HG02840 (cell line): ENCODE results near the gene JAKMIP1.
"Not testable (repeated sequence)": the region's sequence is repeated elsewhere in the genome, so short reads cannot be mapped to it uniquely, and the experiment has no call there.

Source experiments
- ATAC-seq: cut with Tn5 transposase; IDR thresholded peaks from one replicate; pipeline ENCODE4 v1.9.1; 2021; ENCODE audit warnings: mild to moderate bottlenecking, moderate library complexity, moderate number of reproducible peaks; ENCODE audit not compliant: unreplicated experiment, low FRiP score

Gene JAKMIP1

DNA sequence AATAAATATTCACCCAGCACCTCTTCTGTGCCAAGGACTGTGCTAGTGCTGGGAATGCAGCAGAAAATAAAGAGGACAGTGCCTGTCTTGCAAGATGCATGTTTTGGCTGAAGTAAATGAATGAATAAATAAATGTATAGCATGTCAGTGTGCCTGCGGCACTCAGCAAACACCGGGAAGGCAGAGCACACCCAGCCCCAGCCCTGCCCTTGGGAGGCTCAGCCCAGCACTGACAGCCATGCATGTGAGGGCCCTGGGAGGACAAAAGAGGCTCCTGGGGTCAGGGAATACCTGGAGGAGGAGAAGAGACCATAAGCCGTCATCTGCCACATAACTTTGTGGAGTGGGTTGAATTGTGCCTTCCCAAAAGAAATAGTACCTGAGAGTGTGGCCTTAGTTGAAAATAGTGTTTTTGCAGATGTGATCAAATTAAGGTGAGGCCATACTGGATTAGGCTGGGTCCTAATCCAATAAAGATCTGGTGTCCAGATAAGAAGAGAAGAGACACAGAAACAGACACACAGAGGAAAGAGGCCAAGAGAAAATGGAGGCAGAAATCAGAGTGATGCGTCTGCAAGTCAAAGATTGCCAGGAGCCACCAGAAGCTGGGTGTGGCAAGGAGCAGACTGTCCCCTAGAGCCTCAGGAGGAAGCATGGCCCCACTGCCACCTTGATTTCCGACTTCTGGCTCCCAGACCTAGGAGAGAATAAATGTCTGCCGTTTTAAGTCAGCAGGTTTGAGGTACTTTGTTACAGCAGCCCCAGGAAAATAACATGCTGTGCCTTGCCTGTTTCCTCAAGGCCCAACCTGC lies 198.5 kb downstream of the JAKMIP1 start:
- no peak for ATAC-seq

DNA sequence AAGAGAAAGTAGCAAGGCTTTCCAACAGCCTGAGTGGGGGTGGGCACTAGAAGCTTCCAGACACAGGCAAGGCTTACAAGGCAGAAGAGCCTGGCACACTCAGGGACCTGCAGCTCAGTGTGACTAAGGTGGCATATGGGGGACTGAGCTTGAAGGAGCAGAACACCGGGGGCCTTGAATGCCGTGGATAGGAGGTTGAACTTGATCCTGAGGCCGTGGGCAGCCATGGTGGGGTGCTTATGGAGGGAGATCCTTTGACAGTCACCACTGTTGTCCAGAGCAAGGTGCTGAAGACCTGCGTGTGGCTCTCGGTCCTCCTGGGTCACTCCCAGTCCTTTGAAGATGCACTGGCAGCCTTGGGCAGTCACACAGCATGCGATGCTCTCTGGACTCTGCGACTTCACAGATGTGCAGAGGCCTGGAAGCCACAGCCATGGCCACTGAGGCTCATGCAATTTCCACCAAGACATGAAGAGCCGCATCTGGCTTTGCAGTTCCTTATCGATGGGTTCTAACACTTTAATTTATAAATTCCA lies 200.5 kb downstream of the JAKMIP1 start:
- no peak for ATAC-seq

DNA sequence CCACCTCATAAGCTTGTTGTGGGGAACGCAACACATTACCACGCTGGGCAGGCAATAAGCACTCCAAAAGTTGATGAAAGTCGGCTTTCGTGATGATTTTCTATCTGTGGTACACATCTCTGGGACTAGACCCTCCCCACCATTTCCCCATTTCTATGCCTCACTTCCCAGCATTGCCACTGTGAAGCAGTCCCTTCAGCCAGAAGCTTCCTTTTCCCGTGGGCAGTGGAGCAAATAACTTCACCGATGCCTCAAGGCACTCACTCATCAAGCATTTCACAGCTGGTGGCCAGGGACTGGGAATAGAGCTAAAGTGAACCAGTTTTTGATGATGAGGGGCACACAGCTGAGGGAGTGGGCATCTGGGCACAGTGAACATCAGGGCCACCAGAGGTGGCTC lies 201.0 kb downstream of the JAKMIP1 start:
- no peak for ATAC-seq

DNA sequence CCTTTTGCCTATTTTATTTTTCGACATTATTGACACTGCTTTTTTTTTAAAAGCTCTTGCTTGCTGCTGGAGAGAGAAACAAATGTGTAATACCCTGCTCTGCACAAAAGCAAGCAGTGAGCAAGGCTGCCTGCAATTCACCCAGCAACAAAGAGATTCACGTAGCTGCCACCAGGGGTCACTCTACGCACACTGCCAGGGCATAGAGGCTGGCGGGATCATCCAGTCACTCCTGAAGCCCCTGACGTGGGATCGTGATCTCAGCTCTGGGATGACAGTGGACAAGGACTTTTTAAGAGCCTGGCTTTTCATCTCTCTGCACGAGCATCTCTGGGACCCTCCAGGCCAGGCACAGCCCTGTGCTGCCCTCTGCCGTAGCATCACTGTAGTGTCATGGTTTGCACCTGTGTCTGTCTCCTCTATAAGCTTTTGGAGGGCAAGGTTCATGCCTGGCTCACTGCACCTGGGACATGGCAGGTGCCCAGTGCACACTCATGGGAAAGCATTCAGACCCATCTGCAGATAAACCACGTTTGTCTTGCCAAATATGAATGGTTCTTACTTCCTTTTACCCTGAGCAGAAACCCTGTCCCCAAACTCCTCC lies 201.9 kb downstream of the JAKMIP1 start:
- ATAC-seq, result no peak

DNA sequence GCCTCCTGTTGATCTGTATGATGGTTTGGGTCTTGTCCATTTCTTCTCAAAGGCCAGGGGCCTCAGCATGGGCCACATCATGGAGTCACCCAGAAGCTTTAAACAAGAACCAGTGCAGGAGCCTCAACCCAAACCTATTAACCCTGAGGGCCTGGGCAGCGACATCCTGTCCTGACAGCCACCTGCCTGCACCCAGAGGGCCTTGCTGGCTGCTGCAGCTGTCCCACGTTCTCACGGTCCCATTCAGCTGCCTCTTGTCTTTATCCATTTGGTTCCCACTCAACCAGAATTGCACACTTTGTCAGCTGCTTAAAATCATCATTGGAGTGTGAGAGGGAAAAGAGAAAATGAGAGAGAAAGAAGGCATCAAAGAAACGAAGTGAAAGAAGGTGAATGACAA lies 203.7 kb downstream of the JAKMIP1 start:
- ATAC-seq, result no peak

DNA sequence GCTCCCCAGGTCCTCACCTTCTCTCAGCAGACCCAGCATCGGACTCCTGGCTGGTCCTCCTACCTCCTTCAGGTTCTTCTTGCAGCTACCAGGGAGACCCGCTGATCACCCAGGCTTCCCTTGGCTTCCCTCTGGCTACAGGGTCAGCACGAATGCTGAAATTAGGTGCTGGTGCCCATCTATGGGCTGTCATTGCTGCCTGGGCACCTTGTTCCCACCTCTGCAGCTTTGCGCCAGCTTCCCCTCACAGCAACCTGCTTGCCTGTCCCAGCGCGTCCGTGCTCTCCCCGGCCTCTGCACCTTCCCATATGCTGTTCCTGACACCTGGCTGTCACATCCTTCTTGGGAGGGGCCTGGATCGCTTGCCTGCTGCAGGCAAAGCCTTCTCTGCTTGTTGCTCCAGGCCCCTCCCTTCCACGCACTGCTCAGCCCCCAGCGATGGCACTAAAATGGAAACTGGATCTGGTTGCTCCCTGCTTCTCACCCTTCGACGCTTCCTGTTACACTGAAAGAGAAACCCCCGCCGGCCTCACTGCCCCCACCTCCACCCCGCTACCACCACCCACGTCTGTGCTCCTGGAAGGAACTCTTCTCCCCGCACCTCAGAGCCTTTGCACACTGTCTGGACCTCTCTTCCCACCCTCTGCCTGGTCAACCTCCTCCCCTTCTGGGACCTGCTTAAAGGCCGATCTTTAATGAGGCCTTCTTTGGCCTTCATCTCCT lies 204.3 kb downstream of the JAKMIP1 start:
- ATAC-seq, result no peak

DNA sequence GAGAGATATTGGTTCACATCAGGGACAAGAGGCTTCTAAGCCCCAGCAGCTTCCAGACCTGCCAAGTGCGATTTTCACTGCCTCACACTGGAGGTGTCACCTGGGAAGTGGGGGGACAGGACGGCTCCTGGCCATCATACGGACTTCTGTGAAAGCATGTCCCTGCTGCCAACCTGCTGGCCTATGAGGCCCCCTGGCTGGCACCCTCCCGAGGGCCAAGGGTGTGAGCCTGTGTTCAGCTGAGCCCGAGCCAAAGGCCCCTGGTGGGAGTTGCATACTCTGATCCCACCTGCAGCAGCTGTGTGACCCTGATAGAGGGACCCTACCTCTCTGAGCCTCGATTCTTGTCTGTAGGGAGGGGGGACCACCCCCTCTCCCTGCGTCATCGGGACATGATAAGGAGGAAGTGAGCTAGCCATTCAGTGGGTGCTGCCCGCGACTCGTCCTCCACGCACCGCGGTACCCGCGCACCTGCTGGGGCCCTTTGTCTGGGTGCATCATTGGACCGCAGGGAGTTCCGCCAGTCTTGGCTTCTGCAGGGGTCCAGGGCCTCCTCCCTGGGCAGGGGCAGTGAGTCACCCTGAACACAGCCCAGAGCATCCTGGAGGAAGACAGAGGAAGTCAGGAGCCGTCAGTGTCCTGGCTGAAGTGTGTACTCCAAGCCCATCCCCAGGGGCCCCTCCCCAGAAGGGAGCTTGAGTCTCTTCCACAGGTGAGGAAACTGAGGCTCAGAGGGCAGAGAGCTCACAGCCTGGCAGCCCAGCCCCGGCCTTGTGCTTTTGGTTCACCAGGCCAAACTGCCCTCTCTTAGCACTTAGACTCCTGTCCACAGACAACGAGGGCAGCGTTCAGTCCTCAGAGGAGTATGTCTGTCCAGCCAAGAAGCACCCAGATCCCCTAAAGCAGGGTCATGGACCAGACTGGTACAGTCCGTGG lies 206.2 kb downstream of the JAKMIP1 start:
- no peak for ATAC-seq

DNA sequence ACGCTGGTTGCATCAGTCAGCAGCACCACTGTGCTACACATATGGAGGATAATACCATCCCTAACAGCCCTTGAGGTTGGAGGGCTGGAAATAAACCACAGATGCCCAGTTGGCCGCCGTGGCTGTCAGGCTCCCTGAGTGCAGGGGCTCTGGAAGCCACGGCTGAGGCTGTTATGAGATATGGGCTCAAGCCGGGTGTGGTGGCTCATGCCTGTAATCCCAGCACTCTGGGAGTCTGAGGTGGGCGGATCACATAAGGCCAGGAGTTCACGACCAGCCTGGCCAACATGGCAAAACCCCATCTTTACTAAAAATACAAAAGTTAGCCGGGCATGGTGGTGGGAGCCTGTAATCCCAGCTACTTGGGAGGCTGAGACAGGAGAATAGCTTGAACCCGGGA lies 207.0 kb downstream of the JAKMIP1 start:
- not testable (repeated sequence) for ATAC-seq

DNA sequence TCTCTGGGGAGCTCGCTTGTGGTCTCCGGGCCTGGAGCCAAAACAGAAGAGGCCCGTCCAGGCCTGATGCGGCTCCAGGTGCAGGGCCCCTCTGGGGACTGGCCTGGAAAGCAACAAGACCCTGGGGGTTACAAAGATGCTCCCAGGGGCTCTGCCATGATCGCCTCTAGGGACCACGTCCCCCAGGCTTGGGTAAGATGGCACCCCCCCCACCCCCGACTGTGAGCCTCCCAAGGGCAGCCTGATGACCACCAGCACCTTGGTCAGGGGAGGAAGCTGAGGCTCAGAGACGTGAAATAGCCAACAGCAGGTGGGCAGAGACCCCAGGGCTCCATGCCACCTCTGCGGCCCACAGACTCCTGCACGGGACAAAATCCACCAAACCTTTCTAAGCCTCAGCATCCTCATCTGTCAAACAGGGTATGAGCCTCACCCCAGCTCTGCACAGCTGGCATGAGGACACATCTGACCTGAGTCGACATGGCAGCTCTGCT lies 207.5 kb downstream of the JAKMIP1 start:
- ATAC-seq, result no peak

DNA sequence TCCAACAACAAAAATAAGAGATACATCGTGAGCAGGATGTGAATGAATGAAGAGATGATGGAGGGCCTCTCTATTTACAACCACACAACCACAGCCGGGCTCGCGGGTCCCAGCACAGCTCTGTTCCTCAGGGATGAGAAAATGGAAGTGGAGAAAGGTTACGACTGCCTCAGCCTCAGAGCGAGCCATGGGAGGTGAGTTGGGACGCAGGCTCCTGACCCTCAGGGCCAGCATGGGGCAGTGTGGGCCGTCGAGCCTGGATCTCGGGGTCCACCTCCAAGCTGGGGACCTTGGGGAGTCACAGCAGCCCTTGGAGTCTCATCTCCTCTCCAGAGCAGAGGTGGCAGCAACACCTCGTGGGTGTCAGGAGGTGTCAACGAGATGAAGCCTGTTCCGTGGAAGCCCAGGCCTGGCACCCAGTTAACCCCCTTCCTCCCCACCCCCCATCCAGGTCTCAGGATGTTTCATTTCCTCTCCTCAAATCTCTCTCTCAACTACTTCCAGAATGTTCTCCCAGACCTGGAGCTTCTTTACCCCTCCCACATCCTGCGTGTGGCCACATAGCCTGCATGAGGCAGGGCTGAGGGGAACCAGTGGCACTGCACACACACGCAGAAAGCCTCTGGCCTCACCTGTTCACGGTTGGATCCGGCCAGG lies 208.1 kb downstream of the JAKMIP1 start:
- ATAC-seq, result no peak

DNA sequence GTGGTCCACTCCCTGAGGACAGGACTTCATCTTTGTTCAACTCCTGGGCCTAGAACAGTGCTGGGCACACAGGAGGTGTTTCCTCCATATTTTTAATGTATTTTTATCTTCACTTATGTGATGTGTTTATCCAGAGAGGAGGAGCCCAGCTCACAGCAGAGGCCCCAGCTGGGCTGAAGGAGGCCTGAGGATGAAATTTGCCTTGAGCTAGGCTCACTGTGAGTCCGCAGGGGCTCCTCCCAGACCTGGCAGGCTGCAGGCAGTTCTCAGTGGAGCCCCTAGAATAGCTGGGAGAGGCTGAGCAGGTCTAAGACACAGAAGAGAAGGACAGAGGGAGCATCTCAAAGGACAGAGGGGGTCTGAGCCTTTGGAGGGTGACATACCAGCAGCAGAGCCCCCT lies 208.9 kb downstream of the JAKMIP1 start:
- ATAC-seq, result no peak

DNA sequence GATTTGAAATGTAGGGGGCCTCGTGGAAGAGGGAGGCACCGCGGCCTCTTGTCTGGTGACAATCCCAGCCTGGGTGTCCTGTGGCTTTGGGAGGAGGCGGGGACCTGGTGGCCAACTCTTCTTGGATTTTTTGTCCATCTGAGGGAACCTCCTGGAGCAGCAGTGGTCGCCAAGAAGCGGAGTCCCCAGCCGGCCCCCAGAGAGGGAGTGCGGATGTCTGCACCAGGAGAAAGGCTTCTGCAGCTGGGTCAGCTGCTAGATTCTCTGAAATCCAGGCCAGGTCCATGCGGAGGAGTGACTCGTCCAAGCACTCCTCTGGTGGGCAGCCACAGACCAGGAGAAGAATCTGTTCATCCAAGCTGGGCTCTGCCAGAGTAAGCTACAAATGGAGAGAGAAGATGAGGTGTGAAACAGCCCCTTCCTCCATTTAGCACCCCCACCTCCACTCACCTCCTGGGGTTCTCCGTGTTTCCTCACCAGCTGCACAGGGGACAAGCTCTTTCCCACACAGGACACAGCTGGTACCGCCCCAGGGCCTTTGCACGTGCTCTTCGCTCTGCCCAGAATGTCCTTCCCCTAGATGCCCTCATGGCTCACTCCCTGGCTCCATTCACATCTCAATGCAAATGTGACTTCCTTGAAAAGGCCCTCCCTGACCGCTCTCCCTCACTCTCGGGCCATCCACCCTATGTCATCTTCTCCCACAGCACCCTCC lies 209.7 kb downstream of the JAKMIP1 start:
- no peak for ATAC-seq

DNA sequence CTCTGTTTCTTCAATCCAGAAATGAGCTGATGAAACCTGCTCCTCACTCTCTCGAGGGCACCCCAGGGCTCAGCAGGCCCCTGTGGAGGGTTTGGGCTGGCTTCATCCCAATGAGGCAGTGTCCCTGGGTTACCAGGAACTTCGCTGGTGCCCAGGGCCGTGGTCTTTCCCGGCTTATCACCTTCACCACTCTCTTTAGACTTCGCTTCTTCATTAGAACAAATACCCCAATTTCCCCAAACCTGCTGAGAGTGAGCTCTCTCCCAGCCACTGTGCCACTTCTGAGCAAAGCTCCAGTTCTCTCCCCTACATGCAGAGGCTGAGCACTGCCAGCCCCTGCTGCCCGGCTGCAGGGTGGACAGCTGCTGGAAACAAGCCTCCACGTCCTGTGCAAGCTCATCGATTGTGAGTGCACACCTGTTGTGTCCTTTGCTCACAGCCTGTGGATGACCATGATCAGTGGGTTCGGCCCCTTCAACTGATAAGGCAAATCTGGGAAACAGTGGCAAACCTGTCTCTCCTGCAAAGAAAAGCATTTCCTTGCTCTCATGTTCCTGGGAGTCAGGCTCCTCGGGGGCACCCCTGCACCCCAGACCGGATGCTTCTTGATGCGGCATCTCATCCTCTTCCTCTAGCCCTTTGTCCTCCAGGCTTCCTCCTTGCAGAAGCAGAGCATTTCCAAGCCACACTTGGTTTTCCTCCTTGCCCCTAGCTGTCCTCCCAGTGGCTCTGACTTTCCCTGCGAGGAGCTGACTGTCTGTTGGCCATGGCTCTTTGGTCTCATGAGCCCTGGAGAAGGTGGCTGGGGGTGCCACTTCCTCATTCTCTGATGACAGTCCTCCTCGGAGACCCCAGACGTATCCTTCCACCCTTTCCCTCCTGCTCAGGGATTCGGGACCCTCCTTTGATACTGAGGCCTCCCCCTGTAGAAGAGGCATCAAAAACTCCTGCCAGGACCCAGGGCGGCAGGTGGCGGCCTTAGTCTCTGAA lies 210.8 kb downstream of the JAKMIP1 start:
- ATAC-seq, result no peak

DNA sequence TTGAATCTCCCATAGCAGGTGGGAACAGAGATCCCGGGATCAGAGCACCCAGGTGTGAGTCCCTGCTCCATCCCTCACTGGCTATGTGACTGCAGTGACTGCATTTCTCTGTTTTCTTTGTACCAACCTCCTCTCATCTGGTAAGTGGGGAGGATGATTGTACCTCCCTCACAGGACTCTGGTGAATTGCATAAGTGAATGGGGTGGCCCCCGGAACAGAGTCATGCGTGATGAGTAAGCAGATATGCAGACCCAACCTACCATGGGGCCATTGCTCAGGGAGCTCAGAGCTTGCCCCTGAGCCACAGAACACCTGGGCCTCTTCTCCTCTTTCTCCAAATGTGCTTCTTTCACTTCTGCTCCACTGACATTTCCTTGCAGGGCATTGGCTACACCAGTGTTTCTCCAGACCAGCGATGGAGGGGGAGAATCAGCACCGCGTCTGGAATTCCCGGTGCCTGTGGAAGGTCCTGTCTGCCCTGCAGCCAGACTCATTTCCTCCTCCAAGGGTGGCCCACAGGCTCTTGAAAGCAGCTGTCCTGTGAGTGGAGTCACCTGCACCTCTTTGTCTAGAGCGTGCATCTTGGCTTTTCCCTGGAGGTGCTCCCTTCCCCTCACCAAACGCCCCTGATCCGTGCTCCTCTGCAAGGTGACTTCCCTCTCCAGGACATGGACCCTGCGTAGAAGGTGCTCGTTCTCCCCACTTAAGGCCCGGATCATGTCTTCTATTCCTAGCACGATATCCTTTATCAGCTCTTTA lies 212.1 kb downstream of the JAKMIP1 start:
- no peak for ATAC-seq

DNA sequence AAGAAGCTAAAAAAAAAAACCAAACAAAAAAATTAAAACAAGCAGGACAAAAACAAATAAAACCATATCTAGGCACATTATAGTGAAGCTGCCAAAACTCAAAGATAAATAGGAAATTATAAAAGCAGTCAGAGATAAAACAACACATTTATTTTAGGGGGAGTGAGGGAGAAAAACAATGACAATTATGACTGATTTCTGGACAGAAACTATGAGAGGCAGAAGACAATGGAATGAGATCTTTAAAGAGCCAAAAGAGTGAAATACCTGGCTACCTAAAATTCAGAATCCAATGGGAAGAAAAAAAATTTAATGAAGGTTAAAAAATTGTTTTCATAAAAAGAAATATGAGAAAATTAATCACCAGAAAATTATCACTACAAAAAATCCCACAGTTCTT lies 215.5 kb downstream of the JAKMIP1 start:
- no peak for ATAC-seq

DNA sequence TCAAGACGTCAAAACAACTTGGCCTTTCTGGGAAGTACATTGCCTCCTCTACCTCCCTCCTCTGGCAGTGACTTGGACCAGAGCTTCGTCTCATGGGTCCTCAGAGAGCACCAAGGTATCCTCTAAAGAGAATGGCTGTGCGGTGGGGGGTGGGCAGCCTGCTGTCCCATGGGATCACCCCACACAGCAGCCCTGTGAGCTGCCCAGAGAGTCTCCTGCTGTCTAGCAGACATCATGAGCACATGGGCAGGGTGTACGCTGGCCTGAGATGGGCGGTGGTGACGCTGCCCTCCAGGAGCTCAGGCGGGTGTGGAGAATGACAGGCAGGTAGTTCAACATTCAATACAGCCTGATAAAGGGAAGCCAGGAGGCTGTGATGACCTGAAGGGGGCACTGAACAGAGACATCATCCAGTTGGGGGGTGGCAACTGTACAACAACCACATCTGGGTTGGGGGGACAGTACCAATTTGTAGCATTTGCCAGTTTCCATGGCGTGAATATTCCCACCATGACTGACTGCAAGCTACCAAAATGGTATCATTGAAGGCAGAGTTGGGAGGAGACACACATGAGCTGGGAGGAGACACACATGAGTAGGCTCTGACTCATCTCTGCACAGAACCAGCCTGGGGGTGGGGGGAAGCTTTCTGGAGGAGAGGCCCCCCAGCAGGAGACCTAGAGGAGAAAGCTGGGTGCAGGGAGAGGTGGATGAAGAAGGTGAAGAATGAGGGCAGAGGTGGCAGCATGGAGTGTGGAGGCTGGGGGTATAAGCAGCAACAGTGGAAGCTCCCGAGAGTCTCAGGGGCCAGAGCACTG lies 218.0 kb downstream of the JAKMIP1 start:
- no peak for ATAC-seq
